CD4-positive, alpha-beta memory T cell (primary cell): ENCODE measurements around the gene RERE. TPM values are rescaled to one million over a fixed set of nuclear protein-coding genes. Genes with fewer than 3 reads are reported as not detected.

Experiments used
- CTCF ChIA-PET: fragments of 350-600 bp; sonication (Branson Sonifier 250); formaldehyde crosslinking; loops from one replicate; lab custom pipeline; 2021; ENCODE audit warnings: inconsistent platforms; ENCODE audit not compliant: partially characterized antibody; lab: Charles Lee
- POLR2A ChIA-PET: fragments of 350-600 bp; sonication (Branson Sonifier 250); formaldehyde crosslinking; loops from one replicate; lab custom pipeline; 2021; ENCODE audit not compliant: partially characterized antibody; lab: Charles Lee
- DNase-seq, 5 donors: peaks; one replicate each; pipeline versions ENCODE4 v3.0.0 to v3.0.0-alpha.2; 2020 to 2022; ENCODE audit warnings: mixed read lengths in 1 of 5
- H3K27ac ChIP-seq: one replicate; pipeline ENCODE4 v1.7.0; 2013; ENCODE audit warnings: low read depth, low read length
- H3K27me3 ChIP-seq: 2 replicates; pipeline ENCODE4 v1.7.0; 2013; ENCODE audit warnings: mild to moderate bottlenecking, low read length, moderate library complexity; ENCODE audit not compliant: insufficient read depth
- H3K36me3 ChIP-seq: 2 replicates; pipeline ENCODE4 v1.7.0; 2013; ENCODE audit warnings: mild to moderate bottlenecking, low read length, moderate library complexity; ENCODE audit not compliant: insufficient read depth
- H3K4me1 ChIP-seq: 2 replicates; pipeline ENCODE4 v1.7.0; 2013; ENCODE audit warnings: mild to moderate bottlenecking, low read length, moderate library complexity; ENCODE audit not compliant: insufficient read depth
- H3K4me3 ChIP-seq, 2 donors: one replicate each; pipeline ENCODE4 v1.7.0; 2013; ENCODE audit warnings: low read length in 2 of 2, mild to moderate bottlenecking in 1 of 2
- H3K9me3 ChIP-seq, 2 donors: one replicate each; pipeline ENCODE4 v1.7.0; 2013; ENCODE audit warnings: low read length in 2 of 2, control low read depth in 1 of 2; ENCODE audit not compliant: control insufficient read depth in 1 of 2
- H3K27ac Mint-ChIP-seq, 7 donors: one replicate each; pipeline ENCODE4 v1.8.0; 2020 to 2021; ENCODE audit warnings: mixed read lengths in 7 of 7, mild to moderate bottlenecking in 6 of 7, inconsistent platforms in 3 of 7, moderate library complexity in 3 of 7
- H3K27me3 Mint-ChIP-seq, 2 donors: one replicate each; pipeline ENCODE4 v1.8.0; 2020 to 2021; ENCODE audit warnings: mixed read lengths in 2 of 2
- H3K36me3 Mint-ChIP-seq, 2 donors: one replicate each; pipeline ENCODE4 v1.8.0; 2020 to 2021; ENCODE audit warnings: mixed read lengths in 2 of 2, inconsistent platforms in 1 of 2, mild to moderate bottlenecking in 1 of 2
- H3K4me1 Mint-ChIP-seq, 4 donors: one replicate each; pipeline ENCODE4 v1.8.0; 2020 to 2021; ENCODE audit warnings: mixed read lengths in 4 of 4, mild to moderate bottlenecking in 1 of 4
- H3K4me3 Mint-ChIP-seq, 8 donors: one replicate each; pipeline ENCODE4 v1.8.0; 2020 to 2021; ENCODE audit warnings: mixed read lengths in 8 of 8, mild to moderate bottlenecking in 7 of 8, moderate library complexity in 6 of 8, inconsistent platforms in 3 of 8
- H3K9me3 Mint-ChIP-seq, 8 donors: one replicate each; pipeline ENCODE4 v1.8.0; 2020 to 2021; ENCODE audit warnings: mixed read lengths in 8 of 8, mild to moderate bottlenecking in 5 of 8, inconsistent platforms in 3 of 8, moderate library complexity in 1 of 8
- intact Hi-C: fragments of 100-400 bp; cut with micrococcal nuclease; formaldehyde crosslinking; loops from one replicate; pipeline ENCODE4 v1.15.1; 2023
- polyA plus RNA-seq, 2 donors: library from polyadenylated mRNA; unstranded; fragments of 300-500 nt; fragmentation: Illumina TruSeq; gene quantifications; one replicate each; pipeline ENCODE4 v1.2.3, GENCODE V29; 2021
- total RNA-seq, 2 experiments: library from RNA; stranded (reverse); gene quantifications; one replicate each; pipeline ENCODE4 v1.2.3, GENCODE V29; 2021

RERE gene
- total and polyA plus RNA-seq, 4 experiments from 2014 or later: 0.38 to 117 (median 60.3) TPM

- H3K36me3 ChIP-seq: no peaks in the 10 kb centered on the region
- H3K4me3 ChIP-seq: no peak overlapping the region
- POLR2A ChIA-PET: no interaction called here
- no peaks in the 10 kb centered on the region for H3K27me3 Mint-ChIP-seq
- H3K27me3 ChIP-seq: no peaks in the 10 kb centered on the region
- no peaks in the 10 kb centered on the region for H3K4me1 ChIP-seq
- H3K9me3 ChIP-seq: no peaks in the 10 kb centered on the region
- peaks cover 3 to 5% (median 4%) of the 10 kb centered on the region in 4 donors for H3K4me1 Mint-ChIP-seq
- no peak for DNase-seq
- H3K27ac Mint-ChIP-seq: peak overlapping the region in 4 of 7 donors; percentile 37 to 71 (median 46)
- intact Hi-C loops: no loop called here
- H3K9me3 Mint-ChIP-seq: peaks cover 0 to 2% (median 0%) of the 10 kb centered on the region in 8 donors
- CTCF ChIA-PET: interaction anchor here (1.0 kb wide), 1 partner anchor 362 kb away, joined by 3 read pairs; no protein-coding TSS in a partner anchor
- peaks cover 29 to 37% of the 10 kb centered on the region in 2 donors for H3K36me3 Mint-ChIP-seq
- no peak overlapping the region for H3K4me3 Mint-ChIP-seq
- H3K27ac ChIP-seq: no peak overlapping the region
Measured at GRCh38 chr1:8497210-8497819, 320.1 kb downstream of the RERE start.

- CTCF ChIA-PET: no interaction called here
- POLR2A ChIA-PET: no interaction called here
- no peaks in the 10 kb centered on the region for H3K36me3 ChIP-seq
- H3K4me1 Mint-ChIP-seq: peaks cover 4 to 12% (median 5%) of the 10 kb centered on the region in 4 donors
- no peak overlapping the region for H3K4me3 ChIP-seq
- H3K4me1 ChIP-seq: no peaks in the 10 kb centered on the region
- H3K4me3 Mint-ChIP-seq: no peak overlapping the region
- peaks cover 0 to 2% (median 0%) of the 10 kb centered on the region in 8 donors for H3K9me3 Mint-ChIP-seq
- no peaks in the 10 kb centered on the region for H3K9me3 ChIP-seq
- peak overlapping the region in 4 of 7 donors; percentile 2 to 71 (median 33) for H3K27ac Mint-ChIP-seq
- H3K27me3 Mint-ChIP-seq: no peaks in the 10 kb centered on the region
- H3K27me3 ChIP-seq: no peaks in the 10 kb centered on the region
- intact Hi-C loops: no loop called here
- DNase-seq: no peak
- H3K27ac ChIP-seq: no peak overlapping the region
- H3K36me3 Mint-ChIP-seq: peaks cover 29 to 37% of the 10 kb centered on the region in 2 donors
Measured at GRCh38 chr1:8496473-8496872, 321.0 kb downstream of the RERE start.

- POLR2A ChIA-PET: no interaction called here
- H3K36me3 ChIP-seq: no peaks in the 10 kb centered on the region
- no peak overlapping the region for H3K4me3 Mint-ChIP-seq
- peaks cover 4 to 12% (median 5%) of the 10 kb centered on the region in 4 donors for H3K4me1 Mint-ChIP-seq
- intact Hi-C loops: no loop called here
- no peaks in the 10 kb centered on the region for H3K27me3 Mint-ChIP-seq
- H3K27me3 ChIP-seq: no peaks in the 10 kb centered on the region
- H3K4me1 ChIP-seq: no peaks in the 10 kb centered on the region
- H3K27ac ChIP-seq: no peak overlapping the region
- H3K36me3 Mint-ChIP-seq: peaks cover 29 to 37% of the 10 kb centered on the region in 2 donors
- no peaks in the 10 kb centered on the region for H3K9me3 ChIP-seq
- H3K9me3 Mint-ChIP-seq: peaks cover 0 to 2% (median 0%) of the 10 kb centered on the region in 8 donors
- peak overlapping the region in 4 of 7 donors; percentile 9 to 71 (median 42) for H3K27ac Mint-ChIP-seq
- DNase-seq: no peak
- CTCF ChIA-PET: no interaction called here
- no peak overlapping the region for H3K4me3 ChIP-seq
Measured at GRCh38 chr1:8495928-8496401, 321.5 kb downstream of the RERE start.

GRCh38 chr1:8494681-8495080, 322.8 kb downstream of the RERE start:
- CTCF ChIA-PET: interaction anchor here (1.4 kb wide), 1 partner anchor 236 kb away, joined by 3 read pairs; no protein-coding TSS in a partner anchor
- no peak overlapping the region for H3K4me3 Mint-ChIP-seq
- H3K36me3 Mint-ChIP-seq: peaks cover 29 to 35% of the 10 kb centered on the region in 2 donors

GRCh38 chr1:8493916-8494540, 323.4 kb downstream of the RERE start:
- POLR2A ChIA-PET: no interaction called here

More at GRCh38 chr1:8494681-8495080, 322.8 kb downstream of the RERE start:
- intact Hi-C loops: no loop called here
- Mint-ChIP-seq H3K27ac (peak overlapping the region in 2 of 7 donors; percentile 1 to 30), H3K9me3 (no peaks in the 10 kb centered on the region), H3K27me3 (no peaks in the 10 kb centered on the region), H3K4me1 (peaks cover 4 to 12% (median 6%) of the 10 kb centered on the region in 4 donors)
- POLR2A ChIA-PET: interaction anchor here (0.6 kb wide), 1 partner anchor 9 kb away, joined by 3 read pairs; no protein-coding TSS in a partner anchor
- no peaks in the 10 kb centered on the region for H3K27me3 ChIP-seq
- H3K9me3 ChIP-seq: no peaks in the 10 kb centered on the region
- no peak overlapping the region for H3K4me3 ChIP-seq
- no peaks in the 10 kb centered on the region for H3K36me3 ChIP-seq
- no peak for DNase-seq
- H3K4me1 ChIP-seq: no peaks in the 10 kb centered on the region
- H3K27ac ChIP-seq: no peak overlapping the region

GRCh38 chr1:8487249-8487648, 330.2 kb downstream of the RERE start:
- Mint-ChIP-seq H3K27ac (peak overlapping the region in 1 of 7 donors; percentile 2), H3K9me3 (no peaks in the 10 kb centered on the region), H3K27me3 (no peaks in the 10 kb centered on the region), H3K4me3 (no peak overlapping the region), H3K4me1 (peaks cover 0 to 11% (median 5%) of the 10 kb centered on the region in 4 donors), H3K36me3 (peaks cover 3 to 6% of the 10 kb centered on the region in 2 donors)
- H3K4me3 ChIP-seq: no peak overlapping the region
- no peaks in the 10 kb centered on the region for H3K9me3 ChIP-seq
- no peaks in the 10 kb centered on the region for H3K36me3 ChIP-seq
- no peaks in the 10 kb centered on the region for H3K4me1 ChIP-seq
- no peaks in the 10 kb centered on the region for H3K27me3 ChIP-seq
- no peak overlapping the region for H3K27ac ChIP-seq
- intact Hi-C loops: no loop called here
- CTCF ChIA-PET: no interaction called here
- POLR2A ChIA-PET: no interaction called here
- no peak for DNase-seq

More at GRCh38 chr1:8493916-8494540, 323.4 kb downstream of the RERE start:
- Histone ChIP-seq H3K27me3 (no peaks in the 10 kb centered on the region), H3K27ac (no peak overlapping the region), H3K4me1 (no peaks in the 10 kb centered on the region), H3K36me3 (no peaks in the 10 kb centered on the region), H3K9me3 (no peaks in the 10 kb centered on the region), H3K4me3 (no peak overlapping the region)
- peaks cover 29 to 33% of the 10 kb centered on the region in 2 donors for H3K36me3 Mint-ChIP-seq
- H3K9me3 Mint-ChIP-seq: no peaks in the 10 kb centered on the region
- intact Hi-C loops: no loop called here
- no peak for DNase-seq
- CTCF ChIA-PET: interaction anchor here (1.4 kb wide), 1 partner anchor 236 kb away, joined by 3 read pairs; no protein-coding TSS in a partner anchor
- no peaks in the 10 kb centered on the region for H3K27me3 Mint-ChIP-seq
- peaks cover 4 to 12% (median 6%) of the 10 kb centered on the region in 4 donors for H3K4me1 Mint-ChIP-seq
- no peak overlapping the region for H3K4me3 Mint-ChIP-seq
- no peak overlapping the region for H3K27ac Mint-ChIP-seq

- intact Hi-C loops: no loop called here
- no peak overlapping the region for H3K4me3 ChIP-seq
- DNase-seq: no peak
- POLR2A ChIA-PET: no interaction called here
- no peaks in the 10 kb centered on the region for H3K9me3 Mint-ChIP-seq
- no peak overlapping the region for H3K4me3 Mint-ChIP-seq
- no peaks in the 10 kb centered on the region for H3K27me3 Mint-ChIP-seq
- no peaks in the 10 kb centered on the region for H3K27me3 ChIP-seq
- CTCF ChIA-PET: interaction anchor here (0.7 kb wide), 1 partner anchor 241 kb away, joined by 4 read pairs; no protein-coding TSS in a partner anchor
- no peaks in the 10 kb centered on the region for H3K4me1 ChIP-seq
- peaks cover 3 to 9% of the 10 kb centered on the region in 2 donors for H3K36me3 Mint-ChIP-seq
- H3K9me3 ChIP-seq: no peaks in the 10 kb centered on the region
- peaks cover 0 to 8% (median 3%) of the 10 kb centered on the region in 4 donors for H3K4me1 Mint-ChIP-seq
- H3K27ac Mint-ChIP-seq: no peak overlapping the region
- no peaks in the 10 kb centered on the region for H3K36me3 ChIP-seq
- no peak overlapping the region for H3K27ac ChIP-seq
Measured at GRCh38 chr1:8486047-8486446, 331.4 kb downstream of the RERE start.
